GM21619 (cell line): ENCODE data around the gene PAGR1.
"Not testable (repeated sequence)": the region's sequence is repeated elsewhere in the genome, so short reads cannot be mapped to it uniquely, and the experiment has no call there.

ENCODE experiments used
- ATAC-seq: cut with Tn5 transposase; IDR thresholded peaks from one replicate; pipeline ENCODE4 v1.9.1; 2021; ENCODE audit not compliant: unreplicated experiment

Gene PAGR1

GRCh38 chr16:29791845-29792807 lies 23.8 kb upstream of the PAGR1 start:
- ATAC-seq: no peak

- not testable (repeated sequence) for ATAC-seq
Observed at GRCh38 chr16:29793153-29793552, 22.8 kb upstream of the PAGR1 start.

DNA sequence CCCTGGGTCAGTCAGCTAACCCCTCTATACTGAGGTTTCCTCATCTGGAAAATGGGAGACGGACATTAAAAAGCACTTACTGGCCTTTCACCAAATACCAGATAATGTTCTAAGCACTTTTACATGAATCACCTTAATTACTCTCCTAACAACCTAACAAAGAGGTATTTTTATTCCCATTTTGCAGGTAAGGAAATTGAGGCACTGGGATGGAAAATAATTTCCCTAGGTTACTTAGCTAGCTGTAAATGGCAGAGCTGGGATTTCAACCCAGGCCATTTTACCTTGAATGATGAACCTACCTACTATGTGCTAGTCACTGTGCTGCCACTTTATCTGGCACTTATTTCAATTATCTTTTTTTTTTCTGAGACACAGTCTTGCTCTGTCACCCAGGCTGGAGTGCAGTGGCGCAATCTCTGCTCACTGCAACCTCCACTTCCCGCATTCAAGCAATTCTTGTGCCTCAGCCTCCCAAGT lies 21.7 kb upstream of the PAGR1 start:
- ATAC-seq: no peak

GRCh38 chr16:29802416-29802935 lies 13.5 kb upstream of the PAGR1 start:
- ATAC-seq: no peak

GRCh38 chr16:29804020-29804419 lies 11.9 kb upstream of the PAGR1 start:
- ATAC-seq: no peak

DNA sequence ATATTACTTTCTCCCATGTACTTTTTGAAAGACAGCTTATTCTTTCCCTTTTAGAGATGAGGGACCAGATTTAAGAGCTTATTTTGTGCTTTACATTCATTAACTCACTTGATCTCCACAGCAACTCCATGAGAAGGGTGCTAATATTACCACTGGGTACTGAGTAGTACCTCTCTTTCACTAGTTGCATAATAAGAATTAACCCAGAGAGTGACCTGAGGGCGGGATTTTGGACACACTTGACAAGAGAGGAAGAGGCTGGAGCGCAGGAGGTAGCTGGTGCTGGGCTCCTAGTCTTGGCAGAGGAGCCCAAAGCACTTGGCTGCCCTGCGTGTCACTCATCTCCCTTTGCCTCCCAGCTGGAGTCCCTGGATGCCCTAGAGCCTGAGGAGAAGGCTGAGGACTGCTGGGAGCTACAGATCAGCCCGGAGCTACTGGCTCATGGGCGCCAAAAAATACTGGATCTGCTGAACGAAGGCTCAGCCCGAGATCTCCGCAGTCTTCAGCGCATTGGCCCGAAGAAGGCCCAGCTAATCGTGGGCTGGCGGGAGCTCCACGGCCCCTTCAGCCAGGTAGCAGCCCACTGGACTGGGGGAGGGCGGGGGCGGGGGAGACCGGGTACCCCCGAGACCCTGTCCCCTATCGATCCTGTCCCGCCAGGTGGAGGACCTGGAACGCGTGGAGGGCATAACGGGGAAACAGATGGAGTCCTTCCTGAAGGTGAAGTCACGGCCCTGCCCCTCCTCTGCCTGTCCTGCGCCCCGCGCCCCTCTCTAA lies 11.3 kb upstream of the PAGR1 start:
- ATAC-seq: no peak

- ATAC-seq: peak; percentile 49
Observed at GRCh38 chr16:29805232-29806098, 10.5 kb upstream of the PAGR1 start.

GRCh38 chr16:29806099-29806579 lies 9.8 kb upstream of the PAGR1 start, which contains the start of gene MAZ:
TSS of gene MAZ (plus strand) at chr16:29806529. CDS start at chr16:29806702, 173 bp downstream.
- no peak for ATAC-seq

- ATAC-seq: no peak
Observed at GRCh38 chr16:29806641-29807425, 9.1 kb upstream of the PAGR1 start.

DNA sequence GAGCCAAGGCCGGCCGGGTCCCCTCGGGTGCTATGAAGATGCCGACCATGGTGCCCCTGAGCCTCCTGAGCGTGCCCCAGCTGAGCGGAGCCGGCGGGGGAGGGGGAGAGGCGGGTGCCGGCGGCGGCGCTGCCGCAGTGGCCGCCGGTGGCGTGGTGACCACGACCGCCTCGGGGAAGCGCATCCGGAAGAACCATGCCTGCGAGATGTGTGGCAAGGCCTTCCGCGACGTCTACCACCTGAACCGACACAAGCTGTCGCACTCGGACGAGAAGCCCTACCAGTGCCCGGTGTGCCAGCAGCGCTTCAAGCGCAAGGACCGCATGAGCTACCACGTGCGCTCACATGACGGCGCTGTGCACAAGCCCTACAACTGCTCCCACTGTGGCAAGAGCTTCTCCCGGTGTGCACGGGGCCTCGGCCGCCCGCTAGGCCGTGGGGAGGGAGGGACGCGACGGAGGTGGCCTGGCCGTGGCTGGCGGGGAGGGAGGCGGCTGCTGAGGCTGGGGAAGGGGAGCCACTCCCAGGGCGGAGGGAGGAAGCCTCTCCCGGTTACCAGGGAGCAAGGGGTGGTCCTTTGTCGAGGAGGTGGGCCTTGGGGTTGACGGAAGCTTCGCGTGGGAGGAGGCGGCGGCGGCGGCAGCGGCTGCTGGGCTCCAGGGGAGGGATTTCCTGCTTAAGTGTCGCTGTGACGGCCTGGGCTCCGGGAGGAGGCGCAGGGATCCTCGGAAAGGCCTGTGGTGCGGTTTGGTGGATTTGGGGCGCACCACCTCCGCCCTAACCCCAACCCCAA lies 8.3 kb upstream of the PAGR1 start:
- peak; percentile 17 for ATAC-seq

DNA sequence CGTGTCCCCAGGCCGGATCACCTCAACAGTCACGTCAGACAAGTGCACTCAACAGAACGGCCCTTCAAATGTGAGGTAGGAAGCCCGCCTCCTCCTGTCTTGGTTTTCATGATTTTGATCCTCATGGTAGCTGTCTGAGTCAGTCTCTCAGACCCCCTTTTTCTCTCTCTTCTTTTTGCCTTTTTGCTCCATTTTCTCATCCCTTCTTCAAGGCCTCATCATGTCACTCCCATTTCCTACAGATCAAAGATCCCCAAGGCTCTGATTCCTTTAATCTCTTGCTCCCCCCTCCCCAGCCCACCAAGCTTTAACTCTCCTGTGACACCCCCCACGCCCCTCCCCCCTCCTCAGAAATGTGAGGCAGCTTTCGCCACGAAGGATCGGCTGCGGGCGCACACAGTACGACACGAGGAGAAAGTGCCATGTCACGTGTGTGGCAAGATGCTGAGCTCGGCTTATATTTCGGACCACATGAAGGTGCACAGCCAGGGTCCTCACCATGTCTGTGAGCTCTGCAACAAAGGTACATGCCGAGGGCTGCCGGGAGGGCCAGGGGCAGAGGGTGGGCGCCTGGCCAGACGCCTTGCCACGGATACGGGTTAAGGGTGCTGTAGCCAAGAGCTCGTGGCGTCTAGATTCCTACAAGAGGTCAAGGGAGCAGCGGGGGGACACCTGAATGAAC lies 7.6 kb upstream of the PAGR1 start:
- ATAC-seq: no peak

- no peak for ATAC-seq
Observed at GRCh38 chr16:29809031-29809747, 6.8 kb upstream of the PAGR1 start.

DNA sequence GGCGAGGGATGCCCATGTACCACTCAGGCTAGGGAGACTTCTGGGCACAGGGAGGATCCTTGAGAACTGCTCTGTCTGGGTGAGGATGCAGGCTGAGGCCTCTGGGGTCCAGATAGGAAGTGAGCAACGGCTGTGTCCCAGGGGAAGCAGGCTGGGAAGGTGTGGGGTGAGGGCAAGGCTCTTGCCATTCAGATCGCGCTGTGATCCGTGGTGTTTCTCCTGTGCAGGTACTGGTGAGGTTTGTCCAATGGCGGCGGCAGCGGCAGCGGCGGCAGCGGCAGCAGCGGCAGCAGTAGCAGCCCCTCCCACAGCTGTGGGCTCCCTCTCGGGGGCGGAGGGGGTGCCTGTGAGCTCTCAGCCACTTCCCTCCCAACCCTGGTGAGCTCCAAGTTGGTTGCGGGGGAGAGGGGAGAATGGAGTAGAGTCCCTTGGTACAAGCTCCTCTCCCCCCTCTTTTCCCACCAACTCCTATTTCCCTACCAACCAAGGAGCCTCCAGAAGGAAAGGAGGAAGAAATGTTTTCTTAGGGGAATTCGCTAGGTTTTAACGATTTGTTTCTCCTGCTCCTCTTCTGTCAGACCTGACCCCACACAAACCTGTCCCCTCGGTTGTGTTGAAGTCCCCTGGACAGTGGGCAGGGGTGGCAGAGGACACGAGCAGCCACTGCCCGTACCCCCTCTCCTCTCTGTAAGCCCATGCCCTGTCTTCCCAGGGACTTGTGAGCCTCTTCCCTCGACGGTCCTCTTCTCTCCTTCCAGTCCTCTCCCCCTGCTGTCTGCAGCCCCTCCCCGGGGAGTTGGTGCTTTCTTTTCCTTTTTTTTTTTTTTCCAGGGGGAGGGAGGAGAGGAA lies 5.9 kb upstream of the PAGR1 start:
- no peak for ATAC-seq

DNA sequence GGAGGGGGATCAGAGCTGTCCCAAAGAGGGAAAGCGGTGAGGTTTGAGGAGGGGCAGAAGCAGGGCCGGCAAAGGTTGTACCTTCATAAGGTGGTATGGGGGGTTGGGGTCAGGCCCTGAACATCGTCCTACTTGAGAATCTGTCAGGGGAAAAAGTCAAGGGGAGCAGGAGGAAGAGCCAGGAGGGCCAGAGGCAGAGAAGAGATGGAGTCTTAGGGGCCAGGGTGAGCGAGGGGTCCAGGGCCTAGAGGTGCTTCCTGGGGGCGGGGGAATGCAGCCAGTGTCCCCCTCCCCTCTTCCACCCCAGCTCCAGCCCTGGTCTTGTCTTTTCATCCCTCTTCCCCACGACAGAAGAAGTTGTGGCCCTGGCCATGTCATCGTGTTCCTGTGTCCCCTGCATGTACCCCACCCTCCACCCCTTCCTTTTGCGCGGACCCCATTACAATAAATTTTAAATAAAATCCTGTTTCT lies 5.2 kb upstream of the PAGR1 start:
- ATAC-seq: no peak

DNA sequence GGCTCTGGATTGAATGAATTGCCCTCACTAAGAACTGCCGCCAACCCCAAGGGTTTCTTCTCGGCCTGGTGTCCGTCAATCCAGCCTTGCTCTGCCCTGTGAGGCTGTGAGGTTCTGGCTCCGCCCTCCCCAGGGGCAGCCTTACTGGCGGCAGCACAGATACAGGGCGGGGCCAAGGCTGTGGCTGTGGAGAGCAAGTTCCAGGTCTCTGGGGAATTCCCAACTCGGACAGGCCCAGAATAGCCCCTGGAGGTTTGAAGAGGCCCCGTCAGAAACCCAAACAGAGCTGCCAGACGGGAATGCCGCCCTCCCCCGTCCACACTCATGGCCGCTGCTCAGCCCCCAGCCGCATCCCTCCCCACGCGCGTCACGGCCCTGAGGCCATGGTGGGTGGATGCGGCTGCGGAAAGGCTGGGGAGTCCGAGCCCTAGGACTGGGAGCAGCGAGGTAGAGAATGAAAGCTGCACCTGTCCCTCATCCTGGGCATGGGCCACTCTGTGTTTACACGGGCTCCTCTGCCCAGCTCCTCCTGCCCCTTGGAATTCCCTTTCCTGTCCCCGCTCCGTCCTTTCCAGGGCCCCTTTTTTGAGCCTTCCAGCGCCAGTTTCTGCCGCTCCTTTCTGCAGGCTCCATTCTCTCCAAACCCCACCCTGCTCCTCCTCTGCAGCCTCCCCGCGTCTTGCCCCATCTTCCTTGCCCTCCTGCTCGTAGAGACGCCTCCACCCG lies 4.6 kb upstream of the PAGR1 start:
- ATAC-seq: no peak
